ENCODE results near the gene NUDT3.

DNA sequence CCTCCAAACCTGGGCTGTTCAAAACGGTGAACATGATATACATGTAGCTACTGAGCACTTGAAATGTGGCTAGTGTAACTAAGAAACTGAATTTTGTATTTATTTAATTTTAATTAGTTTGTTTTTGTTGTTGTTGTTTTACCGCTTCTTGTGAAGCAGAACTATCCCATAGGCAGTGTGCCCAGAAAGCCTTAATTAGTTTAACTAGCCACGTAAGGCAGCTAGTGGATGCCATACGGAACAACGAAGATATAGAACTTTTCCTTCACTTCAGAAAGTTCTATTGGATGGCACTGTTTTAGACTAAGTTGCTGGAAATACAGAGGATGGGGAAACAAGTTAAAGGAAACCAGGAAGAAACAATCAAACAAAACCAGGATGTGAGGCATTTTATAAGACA lies 70.6 kb downstream of the NUDT3 start:
- TF ChIP-seq, protein P1, sequence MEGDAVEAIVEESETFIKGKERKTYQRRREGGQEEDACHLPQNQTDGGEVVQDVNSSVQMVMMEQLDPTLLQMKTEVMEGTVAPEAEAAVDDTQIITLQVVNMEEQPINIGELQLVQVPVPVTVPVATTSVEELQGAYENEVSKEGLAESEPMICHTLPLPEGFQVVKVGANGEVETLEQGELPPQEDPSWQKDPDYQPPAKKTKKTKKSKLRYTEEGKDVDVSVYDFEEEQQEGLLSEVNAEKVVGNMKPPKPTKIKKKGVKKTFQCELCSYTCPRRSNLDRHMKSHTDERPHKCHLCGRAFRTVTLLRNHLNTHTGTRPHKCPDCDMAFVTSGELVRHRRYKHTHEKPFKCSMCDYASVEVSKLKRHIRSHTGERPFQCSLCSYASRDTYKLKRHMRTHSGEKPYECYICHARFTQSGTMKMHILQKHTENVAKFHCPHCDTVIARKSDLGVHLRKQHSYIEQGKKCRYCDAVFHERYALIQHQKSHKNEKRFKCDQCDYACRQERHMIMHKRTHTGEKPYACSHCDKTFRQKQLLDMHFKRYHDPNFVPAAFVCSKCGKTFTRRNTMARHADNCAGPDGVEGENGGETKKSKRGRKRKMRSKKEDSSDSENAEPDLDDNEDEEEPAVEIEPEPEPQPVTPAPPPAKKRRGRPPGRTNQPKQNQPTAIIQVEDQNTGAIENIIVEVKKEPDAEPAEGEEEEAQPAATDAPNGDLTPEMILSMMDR (IDR thresholded peaks at IDR 0.05; ENCODE audit: low read depth, low read length), result no peak
- TF ChIP-seq EZH2phosphoT487 (IDR thresholded peaks at IDR 0.05; ENCODE audit: low read depth), result no peak

Data from OCI-LY3 (cell line).